HCT116 (cell line): Measurements from ENCODE around the gene AGMAT. TPM values are rescaled to one million over a fixed set of nuclear protein-coding genes. Genes with fewer than 3 reads are reported as not detected.

Source experiments
- ATAC-seq: fragments of 200-7000 bp; cut with Tn5 transposase; 2 replicates; pipeline ENCODE4 v1.9.1; 2020; ENCODE audit warnings: mild to moderate bottlenecking, moderate library complexity
- BruUV-seq: library from RNA; stranded (reverse); fragments of 400-500 nt; replicated peaks from 2 replicates; lab custom pipeline; 2021; lab: Mats Ljungman, UMichigan
- CTCF ChIA-PET: fragments of 300-600 bp; sonication (Branson Sonifier 250); formaldehyde crosslinking; loops from one replicate; lab custom pipeline; 2021; ENCODE audit warnings: antibody characterized with exemption; lab: Charles Lee
- POLR2A ChIA-PET: fragments of 300-600, 350-600 bp; sonication (Branson Sonifier 250); formaldehyde crosslinking; loops from one replicate; lab custom pipeline; 2021; ENCODE audit warnings: antibody characterized with exemption; lab: Charles Lee
- RAD21 ChIA-PET, 2 experiments: fragments of 300-600 bp; sonication (Branson Sonifier 250); formaldehyde crosslinking; loops; one replicate each; lab custom pipeline; 2023; ENCODE audit warnings: low total read pairs in 2 of 2; ENCODE audit not compliant: uncharacterized antibody in 2 of 2, unreplicated experiment in 2 of 2, low non-redundant PET in 1 of 2; lab: Charles Lee
- DNase-seq: peaks from one replicate; pipeline ENCODE4 v3.0.0-alpha.2; 2010; ENCODE audit warnings: low read depth, low spot score
- H2AFZ ChIP-seq: fragments of 200-600 bp; shearing (Covaris generic), sonication (generic); 2 replicates; pipeline ENCODE4 v1.6.1; 2017; ENCODE audit warnings: low read depth, mixed run types, mixed read lengths, antibody characterized with exemption, low read length; ENCODE audit not compliant: poor library complexity, severe bottlenecking
- H3K27ac ChIP-seq: 2 replicates; pipeline ENCODE4 v1.5.1; 2012; ENCODE audit warnings: low read depth, low read length
- H3K27me3 ChIP-seq: fragments of 200-600 bp; sonication (generic); 2 replicates; pipeline ENCODE4 v1.6.1; 2016; ENCODE audit warnings: mixed run types, low read length, mixed read lengths; ENCODE audit not compliant: insufficient read depth
- H3K36me3 ChIP-seq, 2 experiments: fragments of 200-500 bp in 1 of 2; fragments of 200-600 bp in 1 of 2; sonication (Bioruptor generic) in 1 of 2; sonication (generic) in 1 of 2; 2 replicates each; pipeline versions ENCODE4 v1.5.1 to v1.6.1; 2014 to 2016; ENCODE audit warnings: low read length in 2 of 2, inconsistent platforms in 1 of 2, mixed read lengths in 1 of 2, mixed run types in 1 of 2; ENCODE audit not compliant: insufficient read depth in 2 of 2, control insufficient read depth in 1 of 2
- H3K4me1 ChIP-seq, 2 experiments: fragments of 200-600 bp in 1 of 2; sonication (generic) in 1 of 2; 2 replicates each; pipeline versions ENCODE4 v1.5.1 to v1.6.1; 2012 to 2017; ENCODE audit warnings: low read length in 2 of 2, inconsistent platforms in 1 of 2, mild to moderate bottlenecking in 1 of 2, mixed read lengths in 1 of 2, mixed run types in 1 of 2, moderate library complexity in 1 of 2; ENCODE audit not compliant: insufficient read depth in 2 of 2, control insufficient read depth in 1 of 2
- H3K4me2 ChIP-seq: fragments of 200-600 bp; sonication (generic); 2 replicates; pipeline ENCODE4 v1.6.1; 2017; ENCODE audit warnings: mixed run types, low read length, mixed read lengths
- H3K4me3 ChIP-seq, 2 experiments: fragments of 200-600 bp in 1 of 2; sonication (generic) in 1 of 2; replicated peaks in 1 of 2; 2 replicates each; pipeline ENCODE4 v1.5.1; 2011 to 2016; ENCODE audit warnings: low read length in 2 of 2, control low read depth in 1 of 2, low read depth in 1 of 2, mild to moderate bottlenecking in 1 of 2, mixed read lengths in 1 of 2, mixed run types in 1 of 2
- H3K79me2 ChIP-seq: fragments of 200-600 bp; sonication (generic); 2 replicates; pipeline ENCODE4 v1.6.1; 2017; ENCODE audit warnings: mild to moderate bottlenecking, mixed run types, low read length, moderate library complexity, mixed read lengths; ENCODE audit not compliant: insufficient read depth
- H3K9ac ChIP-seq: fragments of 200-600 bp; sonication (generic); 2 replicates; pipeline ENCODE4 v1.6.1; 2016; ENCODE audit warnings: low read length, mixed read lengths
- H3K9me2 ChIP-seq: fragments of 200-600 bp; sonication (generic), shearing (Covaris generic); 2 replicates; pipeline ENCODE4 v1.6.1; 2017; ENCODE audit warnings: mixed run types, mild to moderate bottlenecking, moderate library complexity; ENCODE audit not compliant: insufficient read depth
- H3K9me3 ChIP-seq, 2 experiments: fragments of 200-500 bp in 1 of 2; fragments of 200-600 bp in 1 of 2; sonication (Bioruptor generic) in 1 of 2; sonication (generic) in 1 of 2; 2 replicates each; pipeline ENCODE4 v1.6.1; 2014 to 2017; ENCODE audit warnings: low read length in 2 of 2, mixed read lengths in 2 of 2, inconsistent platforms in 1 of 2, low read depth in 1 of 2, mild to moderate bottlenecking in 1 of 2, mixed run types in 1 of 2, moderate library complexity in 1 of 2; ENCODE audit not compliant: control insufficient read depth in 1 of 2, insufficient read depth in 1 of 2
- H4K20me1 ChIP-seq: fragments of 200-600 bp; sonication (generic), shearing (Covaris generic); 2 replicates; pipeline ENCODE4 v1.6.1; 2017; ENCODE audit warnings: mixed run types, mild to moderate bottlenecking, moderate library complexity; ENCODE audit not compliant: insufficient read depth
- CBX3 ChIP-seq: IDR thresholded peaks from 2 replicates; pipeline ENCODE4 v1.6.1; 2012; ENCODE audit warnings: low read depth
- ELF1 ChIP-seq: IDR thresholded peaks from 2 replicates; pipeline ENCODE4 v1.6.1; 2012; ENCODE audit warnings: low read depth, borderline replicate concordance
- EZH2 ChIP-seq: fragments of 200-600 bp; sonication (generic); IDR thresholded peaks from 2 replicates; pipeline ENCODE4 v1.6.1; 2017; ENCODE audit warnings: antibody characterized with exemption, mixed run types
- EZH2phosphoT487 ChIP-seq: fragments of 200-600 bp; IDR thresholded peaks from 2 replicates; pipeline ENCODE4 v1.6.1; 2018; ENCODE audit warnings: antibody characterized with exemption, borderline replicate concordance
- FOSL1 ChIP-seq: IDR thresholded peaks from 2 replicates; pipeline ENCODE4 v1.6.1; 2012; ENCODE audit warnings: low read depth
- JUND ChIP-seq: IDR thresholded peaks from 2 replicates; pipeline ENCODE4 v1.6.1; 2012
- MAX ChIP-seq: IDR thresholded peaks from 2 replicates; pipeline ENCODE4 v1.6.1; 2012
- POLR2A ChIP-seq: IDR thresholded peaks from 2 replicates; pipeline ENCODE4 v1.7.0; 2011; ENCODE audit warnings: borderline replicate concordance; ENCODE audit not compliant: insufficient read depth, insufficient read length; ENCODE audit errors: extremely low read depth
- POLR2AphosphoS5 ChIP-seq: IDR thresholded peaks from 2 replicates; pipeline ENCODE4 v1.6.1; 2011; ENCODE audit warnings: mild to moderate bottlenecking, low read depth, low read length, moderate library complexity
- SIN3A ChIP-seq: IDR thresholded peaks from 2 replicates; pipeline ENCODE4 v1.6.1; 2012; ENCODE audit warnings: low read depth
- SP1 ChIP-seq: IDR thresholded peaks from 2 replicates; pipeline ENCODE4 v1.6.1; 2012; ENCODE audit warnings: low read depth
- SRF ChIP-seq: IDR thresholded peaks from 2 replicates; pipeline ENCODE4 v1.6.1; 2012; ENCODE audit warnings: low read depth
- YY1 ChIP-seq: IDR thresholded peaks from 2 replicates; pipeline ENCODE4 v1.6.1; 2011; ENCODE audit warnings: low read length, low read depth, moderate library complexity, mild to moderate bottlenecking; ENCODE audit not compliant: insufficient replicate concordance; ENCODE audit errors: extremely low read depth
- ZBTB33 ChIP-seq: IDR thresholded peaks from 2 replicates; pipeline ENCODE4 v1.6.1; 2011; ENCODE audit warnings: mild to moderate bottlenecking, low read length, moderate library complexity; ENCODE audit not compliant: insufficient replicate concordance; ENCODE audit errors: extremely low read depth
- ZFX ChIP-seq: fragments of 450-650 bp; IDR thresholded peaks from 2 replicates; pipeline ENCODE4 v1.6.1; 2017
- ZNF274 ChIP-seq: fragments of 200-500 bp; sonication (Bioruptor generic); IDR thresholded peaks from 2 replicates; pipeline ENCODE4 v1.6.1; 2014; ENCODE audit warnings: mild to moderate bottlenecking, low read depth, low read length, inconsistent platforms
- intact Hi-C: fragments of 100-400 bp; cut with micrococcal nuclease; formaldehyde crosslinking; loops from 2 replicates; pipeline ENCODE4 v1.10.0; 2022
- total RNA-seq: library from RNA; stranded (reverse); gene quantifications from one replicate; pipeline ENCODE4 v1.2.1, GENCODE V29; 2021; ENCODE audit not compliant: unreplicated experiment

The AGMAT gene
- total RNA-seq, 1 experiment from 2014 or later, result not detected

- Histone ChIP-seq H3K9ac (peak overlapping the region; percentile 98), H3K27me3 (no peaks in the 10 kb centered on the region), H3K27ac (peak overlapping the region; percentile 58), H3K79me2 (peaks cover 42% of the 10 kb centered on the region), H3K9me2 (no peaks in the 10 kb centered on the region), H3K4me1 (peaks cover 8 to 33% of the 10 kb centered on the region in 2 experiments), H3K4me2 (peak overlapping the region; percentile 89), H2AFZ (peak overlapping the region; percentile 94), H3K9me3 (no peaks in the 10 kb centered on the region), H3K36me3 (0 out of 4 replicates have a peak, but pooled peaks cover 0 to 13% of the 10 kb centered on the region in 2 experiments), H3K4me3 (peak overlapping the region; percentile 38 to 97), H4K20me1 (peaks cover 8% of the 10 kb centered on the region; the same call in 1 of the 2 replicates)
- POLR2A ChIA-PET, result no interaction called here
- no peak for TF ChIP-seq ZNF274
- no peak for TF ChIP-seq ZBTB33
- no peak for TF ChIP-seq POLR2A
- no peak for TF ChIP-seq EZH2
- no peak for TF ChIP-seq EZH2phosphoT487
- TF ChIP-seq CBX3, result no peak
- no peak; the same call in 1 of the 2 replicates for TF ChIP-seq POLR2AphosphoS5
- no peak for TF ChIP-seq ZFX
- TF ChIP-seq SIN3A, result no peak
- TF ChIP-seq FOSL1, result no peak
- no peak for TF ChIP-seq SRF
- no peak for TF ChIP-seq SP1
- no peak for TF ChIP-seq YY1
- TF ChIP-seq JUND, result no peak
- TF ChIP-seq ELF1, result no peak
- no peak for TF ChIP-seq MAX
- BruUV-seq, result TSS peak; percentile 94
- DNase-seq, result no peak
- CTCF ChIA-PET, result no interaction called here
- peak; percentile 18 for ATAC-seq
- RAD21 ChIA-PET, result no interaction called here
- intact Hi-C loops, result loop anchor here (5.0 kb wide), 1 partner anchor 89 kb away; the partner anchor contains the start of gene DNAJC16
These were observed 31.7 kb upstream of the AGMAT start for GRCh38 chr1:15616373-15617172.
